GM10847 (cell line): ENCODE data around the gene HDAC7.

Experiments used
- POLR2A ChIP-seq: IDR thresholded peaks from 2 replicates; pipeline ENCODE4 v1.6.1; 2011; ENCODE audit not compliant: insufficient read length; ENCODE audit errors: extremely low read depth

Gene HDAC7

GRCh38 chr12:47812797-47813510 lies 6.7 kb downstream of the HDAC7 start:
- TF ChIP-seq POLR2A = no peak

GRCh38 chr12:47811581-47812484 lies 7.9 kb downstream of the HDAC7 start:
- no peak for TF ChIP-seq POLR2A

- TF ChIP-seq POLR2A = no peak
These were observed 8.7 kb downstream of the HDAC7 start for GRCh38 chr12:47811072-47811396.

- TF ChIP-seq POLR2A = no peak
These were observed 10.9 kb downstream of the HDAC7 start for GRCh38 chr12:47808574-47809365.

- TF ChIP-seq POLR2A = no peak
These were observed 11.7 kb downstream of the HDAC7 start for GRCh38 chr12:47808050-47808449.

- no peak for TF ChIP-seq POLR2A
These were observed 12.4 kb downstream of the HDAC7 start for GRCh38 chr12:47807338-47807737.

- no peak for TF ChIP-seq POLR2A
These were observed 14.3 kb downstream of the HDAC7 start for GRCh38 chr12:47805417-47805816.

- no peak for TF ChIP-seq POLR2A
These were observed 15.5 kb downstream of the HDAC7 start for GRCh38 chr12:47804171-47804570.

GRCh38 chr12:47803191-47803875 lies 16.4 kb downstream of the HDAC7 start:
- no peak for TF ChIP-seq POLR2A

GRCh38 chr12:47802312-47802711 lies 17.4 kb downstream of the HDAC7 start:
- TF ChIP-seq POLR2A = no peak

GRCh38 chr12:47801904-47802246 lies 17.8 kb downstream of the HDAC7 start:
- no peak for TF ChIP-seq POLR2A

- TF ChIP-seq POLR2A = no peak
These were observed 18.4 kb downstream of the HDAC7 start for GRCh38 chr12:47801170-47801903.

- no peak for TF ChIP-seq POLR2A
These were observed 19.1 kb downstream of the HDAC7 start for GRCh38 chr12:47800582-47800981.

- no peak for TF ChIP-seq POLR2A
These were observed 20.2 kb downstream of the HDAC7 start for GRCh38 chr12:47799357-47799955.

- no peak for TF ChIP-seq POLR2A
These were observed 21.2 kb downstream of the HDAC7 start for GRCh38 chr12:47798382-47798948.
